ENCODE measurements around the gene MAPKAPK3.
"Not testable (repeated sequence)": the region's sequence is repeated elsewhere in the genome, so short reads cannot be mapped to it uniquely, and the experiment has no call there.

MAPKAPK3 gene

GRCh38 chr3:50657816-50658215 is 40.9 kb downstream of the MAPKAPK3 start:
- no peak for DNase-seq

GRCh38 chr3:50658416-50658815 is 41.5 kb downstream of the MAPKAPK3 start:
- DNase-seq = no peak

GRCh38 chr3:50658831-50659230 is 41.9 kb downstream of the MAPKAPK3 start:
- no peak for DNase-seq

- DNase-seq = no peak
Measured at GRCh38 chr3:50660386-50660785, 43.4 kb downstream of the MAPKAPK3 start.

GRCh38 chr3:50661321-50661837 is 44.4 kb downstream of the MAPKAPK3 start:
- no peak for DNase-seq

- DNase-seq = no peak
Measured at GRCh38 chr3:50662408-50662807, 45.5 kb downstream of the MAPKAPK3 start.

- DNase-seq = no peak
Measured at GRCh38 chr3:50665081-50665840, 48.3 kb downstream of the MAPKAPK3 start.

GRCh38 chr3:50665841-50666115 is 48.8 kb downstream of the MAPKAPK3 start:
- DNase-seq = not testable (repeated sequence)

- no peak for DNase-seq
Measured at GRCh38 chr3:50666837-50667236, 49.9 kb downstream of the MAPKAPK3 start.

GRCh38 chr3:50671331-50671730 is 54.4 kb downstream of the MAPKAPK3 start:
- no peak for DNase-seq

- DNase-seq = no peak
Measured at GRCh38 chr3:50672656-50673055, 55.7 kb downstream of the MAPKAPK3 start.

- DNase-seq = no peak
Measured at GRCh38 chr3:50673931-50674330, 57.0 kb downstream of the MAPKAPK3 start.

- DNase-seq = peak; percentile 61
Measured at GRCh38 chr3:50674349-50675178, 57.6 kb downstream of the MAPKAPK3 start, which contains the start of gene DOCK3. Gene DOCK3, plus strand, starts transcription at chr3:50674927. Its CDS starts 337 bp downstream, at chr3:50675264.

- peak; percentile 54 for DNase-seq
Measured at GRCh38 chr3:50675179-50676030, 58.5 kb downstream of the MAPKAPK3 start.

- no peak for DNase-seq
Measured at GRCh38 chr3:50676031-50676705, 59.2 kb downstream of the MAPKAPK3 start.

- no peak for DNase-seq
Measured at GRCh38 chr3:50687127-50687751, 70.3 kb downstream of the MAPKAPK3 start.

GRCh38 chr3:50687916-50688315 is 71.0 kb downstream of the MAPKAPK3 start:
- no peak for DNase-seq

- not testable (repeated sequence) for DNase-seq
Measured at GRCh38 chr3:50688602-50689001, 71.7 kb downstream of the MAPKAPK3 start.

GRCh38 chr3:50689558-50689957 is 72.6 kb downstream of the MAPKAPK3 start:
- DNase-seq = no peak

GRCh38 chr3:50695031-50695430 is 78.1 kb downstream of the MAPKAPK3 start:
- no peak for DNase-seq

- DNase-seq = no peak
Measured at GRCh38 chr3:50696276-50696675, 79.3 kb downstream of the MAPKAPK3 start.

- DNase-seq = no peak
Measured at GRCh38 chr3:50698269-50698668, 81.3 kb downstream of the MAPKAPK3 start.
